ENCODE results near the gene ATP13A3. TPM values are rescaled to one million over a fixed set of nuclear protein-coding genes. Genes with fewer than 3 reads are reported as not detected.

The ATP13A3 gene
- total and polyA plus RNA-seq, 10 of the 15 experiments (the other 5 are each of a cell fraction or from before 2014, with no cell fraction given) = 14.0 to 108 (median 69.5) TPM

- POLR2A ChIA-PET = no interaction called here
- peaks cover 8 to 12% of the 10 kb centered on the region in 2 experiments for H3K27me3 ChIP-seq (replicated peaks in 1 of 2; ENCODE audit: control insufficient read depth in 2 of 2, insufficient read depth in 2 of 2, low read length in 1 of 2)
- BruUV-seq (replicated peaks) = no TSS peak
- RAD21 ChIA-PET (ENCODE audit: unreplicated experiment) = no interaction called here
- in situ Hi-C loops (cut with MboI) = no loop called here
- intact Hi-C loops (cut with micrococcal nuclease; ENCODE audit: unreplicated experiment) = no loop called here
- H3K36me3 ChIP-seq (ENCODE audit: control insufficient read depth in 2 of 2, insufficient read depth in 2 of 2, low read length in 1 of 2) = no peaks in the 10 kb centered on the region
- H4K20me1 ChIP-seq (ENCODE audit: control insufficient read depth, insufficient read depth) = no peaks in the 10 kb centered on the region
- no peaks in the 10 kb centered on the region for H3K9me3 ChIP-seq (replicated peaks; ENCODE audit: control insufficient read depth, insufficient read depth, low read length)
- no peak for ATAC-seq
- CTCF ChIA-PET = no interaction called here
- SMC1A ChIA-PET (ENCODE audit: uncharacterized antibody, unreplicated experiment) = no interaction called here
- no peak overlapping the region for H3K4me3 ChIP-seq
- no peak overlapping the region for H3K27ac ChIP-seq (ENCODE audit: control insufficient read depth, insufficient read depth)
- H2AFZ ChIP-seq (ENCODE audit: control insufficient read depth, low read depth, low read length) = no peak overlapping the region
- WGBS (ENCODE audit: insufficient coverage, insufficient replicate concordance, low lambda C conversion rate, missing lambda C conversion rate) = 33% methylated on average over 9 of the region's 10 CpGs
- no peaks in the 10 kb centered on the region for H3K79me2 ChIP-seq (ENCODE audit: control insufficient read depth, insufficient read depth, low read length)
- no peak for DNase-seq (ENCODE audit: low read depth, low spot score)
- no peak for FAIRE-seq
- no peak overlapping the region for H3K4me2 ChIP-seq (ENCODE audit: control insufficient read depth, insufficient read depth)
- no peak overlapping the region for H3K9ac ChIP-seq (ENCODE audit: control insufficient read depth, insufficient read depth, low read length)
- no peaks in the 10 kb centered on the region for H3K4me1 ChIP-seq (ENCODE audit: control insufficient read depth, insufficient read depth, low read length)
- no peak for TF ChIP-seq ZBTB33 (IDR thresholded peaks at IDR 0.05)
- TF ChIP-seq GABPA (IDR thresholded peaks at IDR 0.05; ENCODE audit: low read depth) = no peak
- TF ChIP-seq USF2 (IDR thresholded peaks at IDR 0.05; ENCODE audit: borderline replicate concordance, low read depth, low read length) = no peak
- TF ChIP-seq YBX1 (IDR thresholded peaks at IDR 0.05) = no peak
- TF ChIP-seq MTA3 (IDR thresholded peaks at IDR 0.05; ENCODE audit: borderline replicate concordance, low read length) = no peak
- TF ChIP-seq IRF3 (IDR thresholded peaks at IDR 0.05) = no peak
- TF ChIP-seq KLF5 (IDR thresholded peaks at IDR 0.05; ENCODE audit: partially characterized antibody) = no peak
- TF ChIP-seq CREB1 (IDR thresholded peaks at IDR 0.05; ENCODE audit: low read depth) = no peak
- TF ChIP-seq E2F4 (IDR thresholded peaks at IDR 0.05; ENCODE audit: low read depth, low read length) = no peak
- no peak for TF ChIP-seq POLR2AphosphoS2 (IDR thresholded peaks at IDR 0.05; ENCODE audit: low read depth, low read length)
- TF ChIP-seq NKRF (conservative IDR thresholded peaks at IDR 0.05) = no peak
- no peak for TF ChIP-seq NBN (IDR thresholded peaks at IDR 0.05)
- TF ChIP-seq ZBTB11 (CRISPR knock-in tag; IDR thresholded peaks at IDR 0.05) = no peak
- no peak for TF ChIP-seq FOXK2 (IDR thresholded peaks at IDR 0.05)
- no peak for TF ChIP-seq TCF3 (IDR thresholded peaks at IDR 0.05; ENCODE audit: borderline replicate concordance, insufficient read depth, low read depth, low read length)
These were observed 116.0 kb downstream of the ATP13A3 start for GRCh38 chr3:194370753-194371152.
